Central memory CD4-positive, alpha-beta T cell (primary cell): Measurements from ENCODE around the gene SLC26A8.
"Not testable (repeated sequence)": the region's sequence is repeated elsewhere in the genome, so short reads cannot be mapped to it uniquely, and the experiment has no call there.

Experiments used
- DNase-seq: peaks from one replicate; pipeline ENCODE4 v3.0.0; 2022

SLC26A8 gene

GRCh38 chr6:36050947-36051710 is 26.7 kb upstream of the SLC26A8 start:
- no peak for DNase-seq

- peak; percentile 5 for DNase-seq
These were observed 25.9 kb upstream of the SLC26A8 start for GRCh38 chr6:36050305-36050704.

- no peak for DNase-seq
These were observed 25.1 kb upstream of the SLC26A8 start for GRCh38 chr6:36049582-36049981.

- DNase-seq, result no peak
These were observed 18.3 kb upstream of the SLC26A8 start for GRCh38 chr6:36042618-36043260.

GRCh38 chr6:36040958-36041357 is 16.5 kb upstream of the SLC26A8 start:
- DNase-seq, result no peak

GRCh38 chr6:36039112-36039511 is 14.7 kb upstream of the SLC26A8 start:
- DNase-seq, result no peak

GRCh38 chr6:36038120-36038876 is 13.9 kb upstream of the SLC26A8 start:
- DNase-seq, result no peak

- no peak for DNase-seq
These were observed 10.8 kb upstream of the SLC26A8 start for GRCh38 chr6:36035225-36035624.

- DNase-seq, result no peak
These were observed 10.0 kb upstream of the SLC26A8 start for GRCh38 chr6:36034441-36034840.

- no peak for DNase-seq
These were observed 9.5 kb upstream of the SLC26A8 start for GRCh38 chr6:36033935-36034334.

GRCh38 chr6:36033144-36033543 is 8.7 kb upstream of the SLC26A8 start:
- not testable (repeated sequence) for DNase-seq

GRCh38 chr6:36032261-36032660 is 7.8 kb upstream of the SLC26A8 start:
- no peak for DNase-seq

GRCh38 chr6:36029464-36029863 is 5.0 kb upstream of the SLC26A8 start:
- DNase-seq, result no peak

GRCh38 chr6:36028877-36029324 is 4.5 kb upstream of the SLC26A8 start:
- peak; percentile 59 for DNase-seq

GRCh38 chr6:36028088-36028876 is 3.8 kb upstream of the SLC26A8 start:
- no peak for DNase-seq

GRCh38 chr6:36027501-36028087 is 3.2 kb upstream of the SLC26A8 start, which contains the start of gene MAPK14:
MAPK14 (plus strand) TSS chr6:36027808; CDS start chr6:36028158, 350 bp downstream.
- DNase-seq, result peak; percentile 100

- DNase-seq, result no peak
These were observed 1.5 kb upstream of the SLC26A8 start for GRCh38 chr6:36025932-36026327.

DNA sequence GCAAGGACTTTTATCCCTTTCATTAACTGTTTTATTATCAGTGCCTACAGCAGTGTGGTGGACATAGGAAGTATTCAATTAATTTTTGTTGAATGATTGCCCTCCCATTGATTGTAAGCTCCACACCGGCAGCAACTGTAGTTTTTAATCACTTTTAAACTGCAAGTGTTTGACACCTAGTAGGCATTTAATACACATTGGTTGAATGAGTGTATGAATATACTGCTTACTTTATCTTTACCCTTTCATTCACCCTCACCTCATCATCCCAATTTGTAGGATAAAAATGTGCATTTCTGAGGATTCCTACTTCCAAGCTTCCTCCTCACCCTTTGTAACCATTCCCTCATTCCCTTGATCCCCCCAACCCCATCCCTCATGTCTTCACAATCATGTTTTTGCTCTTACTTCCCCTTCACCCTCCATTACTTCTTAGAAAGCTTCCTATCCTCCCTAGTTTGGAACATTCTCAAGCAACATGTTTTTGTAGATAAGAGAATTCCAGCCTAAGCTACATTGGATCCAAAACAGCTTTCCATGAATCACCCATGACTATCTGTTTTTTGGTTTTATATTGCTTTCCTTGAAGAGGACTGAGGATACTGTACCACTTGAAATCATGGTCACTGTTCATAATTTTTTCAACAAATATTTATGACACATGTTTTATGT is 955 bp upstream of the SLC26A8 start:
- DNase-seq, result no peak

- no peak for DNase-seq
These were observed 4.3 kb downstream of the SLC26A8 start for GRCh38 chr6:36020154-36020553.

DNA sequence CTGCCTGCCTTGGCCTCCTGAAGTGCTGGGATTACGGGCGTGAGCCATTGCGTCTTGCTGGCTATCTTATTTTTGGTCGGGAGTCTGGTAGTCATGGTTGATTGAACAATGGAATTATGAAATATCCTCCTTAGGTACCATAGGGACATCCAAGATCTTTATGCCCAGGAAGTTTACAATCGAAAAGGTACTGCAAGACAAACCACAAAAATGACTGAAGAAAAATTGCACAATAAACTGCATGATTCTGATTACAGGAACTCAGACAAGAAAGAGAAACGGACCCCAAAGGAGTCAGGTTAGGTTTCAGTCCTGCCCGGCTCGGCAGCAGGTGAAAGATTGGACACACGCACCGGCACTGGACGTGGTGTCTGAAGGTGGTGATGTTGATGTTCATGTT is 5.3 kb downstream of the SLC26A8 start:
- DNase-seq, result no peak

- no peak for DNase-seq
These were observed 6.1 kb downstream of the SLC26A8 start for GRCh38 chr6:36018339-36018738.

DNA sequence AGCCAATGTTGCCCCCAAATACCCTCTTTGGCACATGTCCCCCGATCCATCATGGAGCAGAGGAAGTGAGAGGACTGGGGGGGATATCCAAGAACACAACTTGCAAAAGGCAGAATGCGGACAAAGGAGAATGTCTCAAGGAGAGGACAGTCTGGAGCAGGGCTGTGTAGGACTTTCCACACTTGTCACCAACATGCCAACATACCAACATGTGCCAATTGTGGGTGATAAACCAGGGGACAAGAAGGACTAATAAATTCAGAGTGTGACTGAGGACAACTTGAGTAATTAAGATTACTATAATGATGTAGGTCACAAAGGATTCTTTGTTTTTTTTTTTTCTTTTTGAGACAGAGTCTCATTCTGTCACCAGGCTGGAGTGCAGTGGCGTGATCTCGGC is 8.8 kb downstream of the SLC26A8 start:
- DNase-seq, result no peak
